K562 (cell line): ENCODE measurements around the gene GPS2. TPM values are rescaled to one million over a fixed set of nuclear protein-coding genes. Genes with fewer than 3 reads are reported as not detected.
A peak's percentile ranks its signal among the peaks of the same experiment; 100 is the strongest.

ENCODE experiments used
- ATAC-seq: fragments of 200-7000 bp; cut with Tn5 transposase; 3 replicates; pipeline ENCODE4 v1.9.1; 2020; ENCODE audit warnings: moderate library complexity
- BruUV-seq: library from RNA; stranded (reverse); fragments of 400-500 nt; replicated peaks from 2 replicates; lab custom pipeline; 2021; lab: Mats Ljungman, UMichigan
- CTCF ChIA-PET: fragments of 300-600 bp; formaldehyde crosslinking; extraction: SDS; loops from one replicate; lab custom pipeline; 2021; ENCODE audit warnings: low intra/inter-chr PET ratio; lab: Yijun Ruan, JAX
- POLR2A ChIA-PET: fragments of 300-600, 350-650 bp; sonication (Branson Sonifier 250); formaldehyde crosslinking; extraction: SDS; loops from one replicate; lab custom pipeline; 2021; ENCODE audit warnings: antibody characterized with exemption, inconsistent platforms; lab: Yijun Ruan, JAX
- DNase-seq, 4 experiments: peaks; one replicate each; pipeline versions ENCODE4 v3.0.0 to v3.0.0-alpha.2; 2011 to 2018; ENCODE audit warnings: low spot score in 3 of 4, mixed read lengths in 3 of 4; ENCODE audit errors: extremely low read depth in 1 of 4
- FAIRE-seq: peaks from 2 replicates; lab custom pipeline; 2011; peaks lifted over from hg19 to GRCh38; lab: Jason Lieb, UNC
- H2AFZ ChIP-seq: 2 replicates; pipeline ENCODE4 v1.6.0; 2011; ENCODE audit warnings: low read depth, low read length, control low read depth, inconsistent platforms
- H3K27ac ChIP-seq: fragments of 200-600 bp; 3 replicates; pipeline ENCODE4 v1.8.0; 2011; ENCODE audit warnings: low read depth, mild to moderate bottlenecking, control low read depth, inconsistent platforms, low read length, moderate library complexity, mixed read lengths; ENCODE audit errors: extremely low read depth
- H3K27me3 ChIP-seq, 2 experiments: fragments of 300-600 bp in 1 of 2; 2 replicates in 1 of 2; 3 replicates in 1 of 2; pipeline versions ENCODE4 v1.6.0 to v1.8.0; 2011; ENCODE audit warnings: inconsistent platforms in 2 of 2, low read length in 2 of 2, mild to moderate bottlenecking in 1 of 2, mixed read lengths in 1 of 2, moderate library complexity in 1 of 2; ENCODE audit not compliant: control insufficient read depth in 2 of 2, insufficient read depth in 2 of 2
- H3K36me3 ChIP-seq: fragments of 300-600 bp; 3 replicates; pipeline ENCODE4 v1.8.0; 2011; ENCODE audit warnings: mild to moderate bottlenecking, low read length, inconsistent platforms; ENCODE audit not compliant: control insufficient read depth, insufficient read depth
- H3K4me1 ChIP-seq, 2 experiments: fragments of 200-600 bp in 1 of 2; replicated peaks in 1 of 2; 2 replicates in 1 of 2; 3 replicates in 1 of 2; pipeline versions ENCODE4 v1.5.1 to v1.8.0; 2011; ENCODE audit warnings: inconsistent platforms in 2 of 2, low read length in 2 of 2, mild to moderate bottlenecking in 1 of 2, mixed read lengths in 1 of 2, moderate library complexity in 1 of 2; ENCODE audit not compliant: control insufficient read depth in 2 of 2, insufficient read depth in 2 of 2
- H3K4me2 ChIP-seq: 2 replicates; pipeline ENCODE4 v1.6.1; 2011; ENCODE audit warnings: low read length, control low read depth, inconsistent platforms, mixed read lengths; ENCODE audit not compliant: insufficient read depth
- H3K4me3 ChIP-seq: fragments of 200-600 bp; sonication (generic), shearing (Covaris generic); 2 replicates; pipeline ENCODE4 v1.5.1; 2016; ENCODE audit warnings: control low read depth, inconsistent platforms
- H3K79me2 ChIP-seq: fragments of 200-600 bp; 3 replicates; pipeline ENCODE4 v1.8.0; 2011; ENCODE audit warnings: low read length, inconsistent platforms; ENCODE audit not compliant: control insufficient read depth, insufficient read depth
- H3K9ac ChIP-seq, 2 experiments: 2 replicates each; pipeline versions ENCODE4 v1.6.0 to v1.6.1; 2011; ENCODE audit warnings: low read depth in 2 of 2, low read length in 2 of 2, control low read depth in 1 of 2, inconsistent platforms in 1 of 2, mild to moderate bottlenecking in 1 of 2, mixed read lengths in 1 of 2; ENCODE audit not compliant: insufficient read depth in 1 of 2
- H3K9me1 ChIP-seq: one replicate; pipeline ENCODE4 v1.6.0; 2011; ENCODE audit warnings: inconsistent platforms, mild to moderate bottlenecking, low read length, moderate library complexity; ENCODE audit not compliant: control insufficient read depth, insufficient read depth
- H3K9me3 ChIP-seq: replicated peaks from 2 replicates; pipeline ENCODE4 v1.5.1; 2011; ENCODE audit warnings: low read depth, low read length, inconsistent platforms; ENCODE audit not compliant: control insufficient read depth, insufficient read depth
- H4K20me1 ChIP-seq: replicated peaks from 2 replicates; pipeline ENCODE4 v1.6.1; 2011; ENCODE audit warnings: low read length, inconsistent platforms, mixed read lengths; ENCODE audit not compliant: control insufficient read depth, insufficient read depth
- CTCF ChIP-seq, 3 experiments: IDR thresholded peaks in 2 of 3; conservative IDR thresholded peaks in 1 of 3; 2 replicates each; pipeline ENCODE4 v1.5.1; 2011 to 2012; ENCODE audit warnings: low read length in 3 of 3, mild to moderate bottlenecking in 3 of 3, control low read depth in 2 of 3, improper control_type of control experiment in 1 of 3, inconsistent platforms in 1 of 3, low read depth in 1 of 3, mixed read lengths in 1 of 3, moderate library complexity in 1 of 3; ENCODE audit not compliant: insufficient read depth in 2 of 3
- ESRRB ChIP-seq: fragments of 250-450 bp; sonication (Bioruptor Pico); IDR thresholded peaks from 2 replicates; pipeline ENCODE4 v1.5.0; 2020; ENCODE audit warnings: mild to moderate bottlenecking, moderate library complexity, borderline replicate concordance
- WGBS: fragments of 100-300 bp; shearing (Covaris generic); methylation state at CpG from one replicate; pipeline ENCODE4 v1.1.6; 2016; ENCODE audit warnings: low coverage, mixed read lengths; ENCODE audit not compliant: insufficient coverage; ENCODE audit errors: missing lambda C conversion rate; 5-methylcytosine and 5-hydroxymethylcytosine counted together
- in situ Hi-C: fragments of 300-500 bp; cut with MboI; formaldehyde crosslinking; loops from 4 replicates; pipeline ENCODE4 v1.15.0; 2018; ENCODE audit warnings: inconsistent platforms, mixed read lengths
- intact Hi-C: fragments of 100-400 bp; cut with micrococcal nuclease; formaldehyde crosslinking; loops from 2 replicates; pipeline ENCODE4 v1.14.2; 2022
- polyA plus RNA-seq, 8 experiments: library from polyadenylated mRNA; depleted of rRNA in 4 of 8; stranded (reverse) in 5 of 8; unstranded in 3 of 8; fragments of >200 nt; fragmentation: Nextera tagmentation in 2 of 8; fragmentation: Illumina TruSeq in 1 of 8; extraction: Ambion mirVana in 2 of 8; extraction: Trizol in 1 of 8; gene quantifications; 2 replicates each; pipeline versions ENCODE4 v1.2.1 to v1.2.3, GENCODE V29; 2011 to 2014; ENCODE audit warnings: inconsistent platforms in 1 of 8, missing spikeins in 1 of 8
- total RNA-seq, 7 experiments: library from RNA; depleted of rRNA in 6 of 7; stranded (reverse); fragments of >200 nt in 6 of 7; fragmentation: Illumina TruSeq in 2 of 7; extraction: Trizol in 2 of 7; gene quantifications; 2 replicates each; pipeline versions ENCODE4 v1.2.1 to v1.2.3, GENCODE V29; 2011 to 2021; ENCODE audit warnings: low replicate concordance in 1 of 7

GPS2 gene
- total and polyA plus RNA-seq, 9 of the 15 experiments (the other 6 are each of a cell fraction or from before 2014, with no cell fraction given): 18.3 to 75.7 (median 37.0) TPM

GRCh38 chr17:7352503-7352889, 37.3 kb upstream of the GPS2 start:
- Histone ChIP-seq H4K20me1 (no peaks in the 10 kb centered on the region), H3K9me1 (no peaks in the 10 kb centered on the region), H3K36me3 (no peaks in the 10 kb centered on the region), H3K79me2 (peaks cover 8% of the 10 kb centered on the region), H3K4me2 (peak overlapping the region; percentile 80), H3K27ac (peak overlapping the region; percentile 88; the same call in 2 of the 3 replicates), H2AFZ (peak overlapping the region; percentile 84)
- CTCF ChIA-PET: interaction anchor here (0.7 kb wide), 1 partner anchor 127 kb away, joined by 4 read pairs; the partner anchor contains the start of gene ZBTB4
- no peak for ATAC-seq
- in situ Hi-C loops (loop anchor here (10.0 kb wide), 1 partner anchor 202 kb away; the partner anchor contains the start of gene TNFSF13), intact Hi-C loops (loop anchor here (5.0 kb wide), 1 partner anchor 130 kb away; the partner anchor contains the start of genes POLR2A and SLC35G6)
- TSS peak; percentile 64 for BruUV-seq
- FAIRE-seq: no peak
- WGBS: 33% methylated on average over 5 of the region's 10 CpGs
- TF ChIP-seq CTCF (IDR thresholded peaks at IDR 0.05 in 2 of 3, conservative IDR thresholded peaks at IDR 0.05 in 1 of 3; ENCODE audit: insufficient read depth in 2 of 3, low read depth in 1 of 3, low read length in 3 of 3): peak in 1 of 3 experiments; percentile 55; a peak in 2 of 6 replicates
- no peak for TF ChIP-seq ESRRB (CRISPR knock-in tag)
- TF ChIP-seq, all 486 proteins: peak for 1
- DNase-seq: no peak
- Histone ChIP-seq H3K4me3 (peak overlapping the region; percentile 72), H3K4me1 (peaks cover 3 to 65% of the 10 kb centered on the region in 2 experiments; a peak in 3 of 5 replicates), H3K9me3 (no peaks in the 10 kb centered on the region), H3K27me3 (no peaks in the 10 kb centered on the region), H3K9ac (peak overlapping the region; percentile 79 to 91)
- POLR2A ChIA-PET: interaction anchor here (0.6 to 1.6 kb wide), 5 partner anchors 11 to 143 kb away, joined by 3 to 6 read pairs (median 4); partner anchors contain the start of gene ZBTB4
